IMR-90 (cell line): ENCODE data around the gene BRD4. TPM values are rescaled to one million over a fixed set of nuclear protein-coding genes. Genes with fewer than 3 reads are reported as not detected.

Experiments
- ATAC-seq: fragments of 200-7000 bp; cut with Tn5 transposase; 2 replicates; pipeline ENCODE4 v1.9.1; 2020; ENCODE audit warnings: low read depth, mild to moderate bottlenecking, moderate library complexity
- BruUV-seq: library from RNA; stranded (reverse); fragments of 400-500 nt; replicated peaks from 2 replicates; lab custom pipeline; 2021; lab: Mats Ljungman, UMichigan
- CTCF ChIA-PET: fragments of 300-600 bp; formaldehyde crosslinking; extraction: SDS; loops from one replicate; lab custom pipeline; 2021; ENCODE audit warnings: antibody characterized with exemption; lab: Yijun Ruan, JAX
- POLR2A ChIA-PET: fragments of 300-600 bp; sonication (Branson Sonifier 250); formaldehyde crosslinking; loops from one replicate; lab custom pipeline; 2022; ENCODE audit warnings: antibody characterized with exemption; ENCODE audit not compliant: unreplicated experiment; lab: Charles Lee
- DNase-seq: peaks from one replicate; pipeline ENCODE4 v3.0.0; 2013
- H2AFZ ChIP-seq: replicated peaks from 2 replicates; pipeline ENCODE3; 2013; ENCODE audit warnings: low read length, mild to moderate bottlenecking; ENCODE audit not compliant: poor library complexity
- H2AK5ac ChIP-seq: 2 replicates; pipeline ENCODE4 v1.6.1; 2013; ENCODE audit warnings: low read depth, low read length, inconsistent platforms
- H2AK9ac ChIP-seq: replicated peaks from 2 replicates; pipeline ENCODE3; 2013; ENCODE audit warnings: mild to moderate bottlenecking, low read depth, low read length, moderate library complexity; ENCODE audit not compliant: poor library complexity
- H2BK120ac ChIP-seq: 2 replicates; pipeline ENCODE4 v1.6.1; 2013; ENCODE audit warnings: low read depth, low read length, inconsistent platforms
- H2BK15ac ChIP-seq: 3 replicates; pipeline ENCODE4 v1.6.1; 2013; ENCODE audit warnings: low read depth, low read length, inconsistent platforms
- H2BK20ac ChIP-seq: 2 replicates; pipeline ENCODE4 v1.6.1; 2013; ENCODE audit warnings: low read depth, mild to moderate bottlenecking, inconsistent platforms, low read length, moderate library complexity
- H2BK5ac ChIP-seq: 2 replicates; pipeline ENCODE4 v1.6.1; 2013; ENCODE audit warnings: mild to moderate bottlenecking, low read depth, low read length, inconsistent platforms; ENCODE audit not compliant: poor library complexity, severe bottlenecking
- H3K14ac ChIP-seq: replicated peaks from 2 replicates; pipeline ENCODE4 v1.6.1; 2013; ENCODE audit warnings: low read depth, low read length, inconsistent platforms
- H3K18ac ChIP-seq: 2 replicates; pipeline ENCODE4 v1.6.1; 2013; ENCODE audit warnings: low read depth, low read length, control low read depth
- H3K23ac ChIP-seq: 2 replicates; pipeline ENCODE4 v1.6.1; 2013; ENCODE audit warnings: low read depth, low read length, inconsistent platforms
- H3K27ac ChIP-seq: 2 replicates; pipeline ENCODE4 v1.5.1; 2013; ENCODE audit warnings: mild to moderate bottlenecking, control low read depth, low read length; ENCODE audit not compliant: insufficient read depth
- H3K27me3 ChIP-seq: 2 replicates; pipeline ENCODE4 v1.6.1; 2013; ENCODE audit warnings: low read length; ENCODE audit not compliant: control insufficient read depth, insufficient read depth
- H3K36me3 ChIP-seq: 2 replicates; pipeline ENCODE4 v1.6.1; 2013; ENCODE audit warnings: low read length, mixed read lengths; ENCODE audit not compliant: control insufficient read depth, insufficient read depth
- H3K4ac ChIP-seq: 2 replicates; pipeline ENCODE4 v1.6.1; 2013; ENCODE audit warnings: low read depth, low read length, inconsistent platforms
- H3K4me1 ChIP-seq: 2 replicates; pipeline ENCODE4 v1.6.1; 2013; ENCODE audit warnings: low read length, mixed read lengths; ENCODE audit not compliant: control insufficient read depth, insufficient read depth
- H3K4me2 ChIP-seq: 2 replicates; pipeline ENCODE4 v1.6.1; 2013; ENCODE audit warnings: low read depth, mild to moderate bottlenecking, control low read depth, low read length, moderate library complexity
- H3K4me3 ChIP-seq: 2 replicates; pipeline ENCODE4 v1.5.1; 2013; ENCODE audit warnings: low read depth, mild to moderate bottlenecking, control low read depth, low read length, moderate library complexity; ENCODE audit not compliant: insufficient read depth
- H3K56ac ChIP-seq: 2 replicates; pipeline ENCODE4 v1.6.1; 2013; ENCODE audit warnings: low read length, inconsistent platforms; ENCODE audit not compliant: insufficient read depth; ENCODE audit errors: extremely low read depth
- H3K79me1 ChIP-seq, 2 experiments: 2 replicates each; pipeline ENCODE4 v1.6.1; 2013; ENCODE audit warnings: low read length in 2 of 2, inconsistent platforms in 1 of 2, low read depth in 1 of 2
- H3K9ac ChIP-seq: 2 replicates; pipeline ENCODE4 v1.6.1; 2013; ENCODE audit warnings: low read depth, low read length, control low read depth
- H3K9me1 ChIP-seq: 2 replicates; pipeline ENCODE4 v1.6.1; 2013; ENCODE audit warnings: low read length, inconsistent platforms; ENCODE audit not compliant: insufficient read depth
- H3K9me3 ChIP-seq: 2 replicates; pipeline ENCODE4 v1.6.1; 2013; ENCODE audit warnings: low read length; ENCODE audit not compliant: control insufficient read depth, insufficient read depth
- H4K20me1 ChIP-seq: 2 replicates; pipeline ENCODE4 v1.6.1; 2013; ENCODE audit warnings: low read length, inconsistent platforms; ENCODE audit not compliant: insufficient read depth
- H4K5ac ChIP-seq: 2 replicates; pipeline ENCODE4 v1.6.1; 2013; ENCODE audit warnings: mild to moderate bottlenecking, low read depth, low read length, control low read depth
- H4K8ac ChIP-seq, 2 experiments: 2 replicates each; pipeline ENCODE4 v1.6.1; 2013; ENCODE audit warnings: low read depth in 2 of 2, low read length in 2 of 2, control low read depth in 1 of 2, inconsistent platforms in 1 of 2
- H4K91ac ChIP-seq: 2 replicates; pipeline ENCODE4 v1.6.1; 2013; ENCODE audit warnings: low read depth, low read length, inconsistent platforms; ENCODE audit not compliant: insufficient read depth
- MAZ ChIP-seq: IDR thresholded peaks from 2 replicates; pipeline ENCODE4 v1.6.1; 2012; ENCODE audit warnings: low read depth, mild to moderate bottlenecking, low read length, improper control_type of control experiment, moderate library complexity, borderline replicate concordance
- MXI1 ChIP-seq: IDR thresholded peaks from 2 replicates; pipeline ENCODE4 v1.6.1; 2012; ENCODE audit warnings: low read depth, mild to moderate bottlenecking, low read length, moderate library complexity, borderline replicate concordance
- RCOR1 ChIP-seq: IDR thresholded peaks from 2 replicates; pipeline ENCODE4 v1.6.1; 2012; ENCODE audit warnings: mild to moderate bottlenecking, low read length, improper control_type of control experiment; ENCODE audit not compliant: insufficient replicate concordance
- USF2 ChIP-seq: fragments of 150-350 bp; IDR thresholded peaks from 2 replicates; pipeline ENCODE4 v1.6.1; 2017; ENCODE audit warnings: mild to moderate bottlenecking, antibody characterized with exemption, low read length, low read depth
- WGBS, 2 experiments: methylation state at CpG; one replicate each; pipeline versions ENCODE4 v1.1.5 to v1.1.7; 2013; ENCODE audit warnings: missing lambda C conversion rate in 2 of 2; ENCODE audit not compliant: insufficient read length in 1 of 2; ENCODE audit errors: extremely low coverage in 2 of 2; 5-methylcytosine and 5-hydroxymethylcytosine counted together
- dilution Hi-C: fragments of 300-500 bp; cut with HindIII; formaldehyde crosslinking; loops from one replicate; pipeline ENCODE4 v1.14.3; 2018; ENCODE audit warnings: low sequenced_read_pairs; ENCODE audit not compliant: unreplicated experiment
- in situ Hi-C: fragments of 300-500 bp; cut with MboI; formaldehyde crosslinking; loops from 3 replicates; pipeline ENCODE4 v1.14.3; 2019; ENCODE audit warnings: low sequenced_read_pairs, inconsistent platforms, mixed read lengths
- intact Hi-C: fragments of 100-400 bp; cut with micrococcal nuclease; formaldehyde crosslinking; loops from 2 replicates; pipeline ENCODE4 v1.10.0; 2022
- polyA plus RNA-seq, 3 experiments: library from polyadenylated mRNA; depleted of rRNA; stranded (reverse); fragments of >200 nt; gene quantifications; 2 replicates each; pipeline ENCODE4 v1.2.3, GENCODE V29; 2012; ENCODE audit warnings: low replicate concordance in 1 of 3
- total RNA-seq: library from RNA; depleted of rRNA; stranded (reverse); fragments of >200 nt; gene quantifications from 2 replicates; pipeline ENCODE4 v1.2.3, GENCODE V29; 2012

BRD4 gene
- total and polyA plus RNA-seq, 2 of the 4 experiments (the other 2 are of a cell fraction), result 7.0 to 21.1 TPM

- Histone ChIP-seq H3K4ac (peak overlapping the region; percentile 70), H3K4me2 (0 out of 2 replicates have a peak overlapping the region, but pooled peaks have one; percentile 6), H3K9ac (no peak overlapping the region), H2BK15ac (peak overlapping the region; percentile 70; the same call in 1 of the 3 replicates), H3K9me1 (peaks cover 61% of the 10 kb centered on the region), H3K23ac (peak overlapping the region; percentile 61), H3K4me3 (no peak overlapping the region), H2AK5ac (peak overlapping the region; percentile 80), H4K91ac (peak overlapping the region; percentile 54), H3K27me3 (no peaks in the 10 kb centered on the region), H3K36me3 (peaks cover 1% of the 10 kb centered on the region; the same call in 1 of the 2 replicates), H3K56ac (0 out of 2 replicates have a peak overlapping the region, but pooled peaks have one; percentile 9), H3K79me1 (peaks cover 9 to 84% of the 10 kb centered on the region in 2 experiments; a peak in 2 of 4 replicates), H3K27ac (peak overlapping the region; percentile 31; the same call in 1 of the 2 replicates), H2BK20ac (peak overlapping the region; percentile 59; the same call in 1 of the 2 replicates), H2AK9ac (peak overlapping the region; percentile 87), H3K4me1 (peaks cover 55% of the 10 kb centered on the region), H2BK120ac (peak overlapping the region; percentile 75), H3K14ac (peak overlapping the region; percentile 40), H4K8ac (peak overlapping the region in 1 of 2 experiments; percentile 53; a peak in 2 of 4 replicates), H4K20me1 (peaks cover 98% of the 10 kb centered on the region), H3K18ac (peak overlapping the region; percentile 20; the same call in 1 of the 2 replicates), H3K9me3 (no peaks in the 10 kb centered on the region), H2AFZ (no peak overlapping the region), H2BK5ac (peak overlapping the region; percentile 42), H4K5ac (0 out of 2 replicates have a peak overlapping the region, but pooled peaks have one; percentile 5)
- TF ChIP-seq MXI1 (no peak), RCOR1 (no peak), MAZ (no peak), USF2 (no peak)
- intact Hi-C loops (no loop called here), dilution Hi-C loops (no loop called here), in situ Hi-C loops (no loop called here)
- WGBS, 2 experiments, result 100% methylated on average over 1 of the region's 7 CpGs; no CpG with 5 or more reads in 1 of the 2 experiments
- DNase-seq, result no peak
- CTCF ChIA-PET, result no interaction called here
- POLR2A ChIA-PET, result interaction anchor here (0.6 kb wide), 1 partner anchor 24 kb away, joined by 4 read pairs; no protein-coding TSS in a partner anchor
- no peak for ATAC-seq
- no TSS peak for BruUV-seq
Observed at GRCh38 chr19:15298847-15299567, 33.3 kb downstream of the BRD4 start.
